A549 treated with ZK216348 at 1 μM for 4 hours (cell line): ENCODE results near the gene B3GNT2. TPM values are rescaled to one million over a fixed set of nuclear protein-coding genes. Genes with fewer than 3 reads are reported as not detected.

Experiments used
- total RNA-seq: library from RNA; stranded (reverse); fragments of 200-300 nt; extraction: Qiagen RNA extraction; gene quantifications from 5 replicates; pipeline ENCODE4 v1.2.3, GENCODE V29; 2022; ENCODE audit warnings: low read depth

The B3GNT2 gene
- 16.1 to 37.1 TPM (median 29.8 TPM) in 5 replicates for total RNA-seq

GRCh38 chr2:62195421-62196277, at the start of gene B3GNT2:
Gene B3GNT2 (plus strand): TSS chr2:62196115. CDS start chr2:62222221, 26,106 bp downstream.

